Activated T-cell treated with anti-CD3 and anti-CD28 coated beads, Interleukin-2, amount 50 U/mL, for 72 hours (primary cell): ENCODE measurements around the gene RALGPS2. TPM values are rescaled to one million over a fixed set of nuclear protein-coding genes. Genes with fewer than 3 reads are reported as not detected.
"Not testable (repeated sequence)": the region's sequence is repeated elsewhere in the genome, so short reads cannot be mapped to it uniquely, and the experiment has no call there.

Source experiments
- ATAC-seq, 2 donors: fragments of 150-1000 bp; cut with Tn5 transposase; replicated peaks in 1 of 2; 2 replicates each; pipeline ENCODE4 v1.10.0; 2021; ENCODE audit warnings: moderate library complexity in 2 of 2, mild to moderate bottlenecking in 1 of 2
- DNase-seq, 2 donors: peaks; one replicate each; pipeline ENCODE4 v3.0.0; 2021 to 2022; ENCODE audit warnings: mixed read lengths in 1 of 2
- H3K27ac Mint-ChIP-seq: one replicate; pipeline ENCODE4 v1.8.0; 2022; ENCODE audit warnings: mild to moderate bottlenecking, moderate library complexity, mixed read lengths
- H3K27me3 Mint-ChIP-seq: one replicate; pipeline ENCODE4 v1.8.0; 2022; ENCODE audit warnings: low read depth, mixed read lengths
- H3K36me3 Mint-ChIP-seq, 2 donors: one replicate each; pipeline ENCODE4 v1.8.0; 2022; ENCODE audit warnings: mixed read lengths in 2 of 2, mild to moderate bottlenecking in 1 of 2; ENCODE audit not compliant: insufficient read depth in 2 of 2
- H3K4me1 Mint-ChIP-seq: one replicate; pipeline ENCODE4 v1.8.0; 2022; ENCODE audit warnings: low read depth, mixed read lengths
- H3K4me3 Mint-ChIP-seq, 2 donors: one replicate each; pipeline ENCODE4 v1.8.0; 2022; ENCODE audit warnings: mild to moderate bottlenecking in 2 of 2, mixed read lengths in 2 of 2, moderate library complexity in 2 of 2
- H3K9me3 Mint-ChIP-seq, 2 donors: one replicate each; pipeline ENCODE4 v1.8.0; 2022; ENCODE audit warnings: mixed read lengths in 2 of 2
- total RNA-seq, 2 donors: library from RNA; stranded (reverse); gene quantifications; one replicate each; pipeline ENCODE4 v1.2.3, GENCODE V29; 2022

RALGPS2 gene
- total RNA-seq, 2 donors from 2014 or later, result 7.8 to 16.5 TPM

- Mint-ChIP-seq H3K4me1 (no peaks in the 10 kb centered on the region), H3K36me3 (no peaks in the 10 kb centered on the region), H3K27me3 (no peaks in the 10 kb centered on the region), H3K27ac (no peak overlapping the region), H3K9me3 (no peaks in the 10 kb centered on the region), H3K4me3 (no peak overlapping the region)
- ATAC-seq, result no peak
- no peak for DNase-seq
These were observed 83.5 kb downstream of the RALGPS2 start for GRCh38 chr1:178808529-178808928.

- no peak overlapping the region for H3K4me3 Mint-ChIP-seq
- no peaks in the 10 kb centered on the region for H3K9me3 Mint-ChIP-seq
- DNase-seq (no peak), ATAC-seq (no peak)
- H3K27me3 Mint-ChIP-seq, result no peaks in the 10 kb centered on the region
- no peak overlapping the region for H3K27ac Mint-ChIP-seq
- no peaks in the 10 kb centered on the region for H3K4me1 Mint-ChIP-seq
- no peaks in the 10 kb centered on the region for H3K36me3 Mint-ChIP-seq
These were observed 85.5 kb downstream of the RALGPS2 start for GRCh38 chr1:178810585-178810984.

- Mint-ChIP-seq H3K36me3 (peaks cover 0 to 2% of the 10 kb centered on the region in 2 donors), H3K27me3 (no peaks in the 10 kb centered on the region), H3K4me3 (no peak overlapping the region), H3K4me1 (peaks cover 8% of the 10 kb centered on the region), H3K9me3 (no peaks in the 10 kb centered on the region), H3K27ac (no peak overlapping the region)
- DNase-seq (no peak), ATAC-seq (no peak)
These were observed 93.4 kb downstream of the RALGPS2 start for GRCh38 chr1:178818416-178818815.

- Mint-ChIP-seq H3K27me3 (no peaks in the 10 kb centered on the region), H3K4me1 (peaks cover 8% of the 10 kb centered on the region), H3K36me3 (peaks cover 0 to 2% of the 10 kb centered on the region in 2 donors), H3K4me3 (no peak overlapping the region), H3K9me3 (no peaks in the 10 kb centered on the region), H3K27ac (no peak overlapping the region)
- ATAC-seq (no peak), DNase-seq (no peak)
These were observed 94.1 kb downstream of the RALGPS2 start for GRCh38 chr1:178819123-178819522.

- Mint-ChIP-seq H3K9me3 (no peaks in the 10 kb centered on the region), H3K4me1 (peaks cover 18% of the 10 kb centered on the region), H3K27me3 (no peaks in the 10 kb centered on the region), H3K27ac (peak overlapping the region; percentile 44), H3K36me3 (no peaks in the 10 kb centered on the region), H3K4me3 (peak overlapping the region in 1 of 2 donors; percentile 14)
- peak; percentile 49 to 61 for ATAC-seq
- DNase-seq, result peak in 1 of 2 donors; percentile 2
These were observed 96.3 kb downstream of the RALGPS2 start for GRCh38 chr1:178821134-178821866.

- no peak overlapping the region for H3K27ac Mint-ChIP-seq
- ATAC-seq, result peak; percentile 19 to 24
- no peak for DNase-seq
- no peaks in the 10 kb centered on the region for H3K27me3 Mint-ChIP-seq
- H3K4me3 Mint-ChIP-seq, result no peak overlapping the region
- H3K4me1 Mint-ChIP-seq, result peaks cover 18% of the 10 kb centered on the region
- no peaks in the 10 kb centered on the region for H3K36me3 Mint-ChIP-seq
- H3K9me3 Mint-ChIP-seq, result no peaks in the 10 kb centered on the region
These were observed 100.1 kb downstream of the RALGPS2 start for GRCh38 chr1:178825167-178825566.

- peaks cover 0 to 2% of the 10 kb centered on the region in 2 donors for H3K36me3 Mint-ChIP-seq
- no peaks in the 10 kb centered on the region for H3K27me3 Mint-ChIP-seq
- no peak overlapping the region for H3K27ac Mint-ChIP-seq
- H3K9me3 Mint-ChIP-seq, result peaks cover 0 to 5% of the 10 kb centered on the region in 2 donors
- DNase-seq (no peak), ATAC-seq (no peak)
- no peaks in the 10 kb centered on the region for H3K4me1 Mint-ChIP-seq
- no peak overlapping the region for H3K4me3 Mint-ChIP-seq
These were observed 119.4 kb downstream of the RALGPS2 start for GRCh38 chr1:178844436-178844835.

- H3K36me3 Mint-ChIP-seq, result no peaks in the 10 kb centered on the region
- H3K27me3 Mint-ChIP-seq, result no peaks in the 10 kb centered on the region
- H3K4me3 Mint-ChIP-seq, result no peak overlapping the region
- H3K9me3 Mint-ChIP-seq, result no peaks in the 10 kb centered on the region
- ATAC-seq (no peak), DNase-seq (no peak)
- no peaks in the 10 kb centered on the region for H3K4me1 Mint-ChIP-seq
- no peak overlapping the region for H3K27ac Mint-ChIP-seq
These were observed 121.3 kb downstream of the RALGPS2 start for GRCh38 chr1:178846306-178846705.

GRCh38 chr1:178847396-178847849 is 122.4 kb downstream of the RALGPS2 start:
- Mint-ChIP-seq H3K4me1 (no peaks in the 10 kb centered on the region), H3K9me3 (no peaks in the 10 kb centered on the region), H3K36me3 (no peaks in the 10 kb centered on the region), H3K27me3 (no peaks in the 10 kb centered on the region), H3K27ac (no peak overlapping the region), H3K4me3 (no peak overlapping the region)
- DNase-seq (no peak), ATAC-seq (no peak)

- not testable (repeated sequence) for H3K9me3 Mint-ChIP-seq, H3K4me1 Mint-ChIP-seq, H3K27me3 Mint-ChIP-seq, ATAC-seq, DNase-seq, H3K27ac Mint-ChIP-seq, H3K36me3 Mint-ChIP-seq, H3K4me3 Mint-ChIP-seq
These were observed 122.9 kb downstream of the RALGPS2 start for GRCh38 chr1:178847919-178848318.

GRCh38 chr1:178849918-178850317 is 124.9 kb downstream of the RALGPS2 start:
- no peaks in the 10 kb centered on the region for H3K36me3 Mint-ChIP-seq
- no peaks in the 10 kb centered on the region for H3K4me1 Mint-ChIP-seq
- no peak for ATAC-seq
- DNase-seq, result no peak
- no peak overlapping the region for H3K4me3 Mint-ChIP-seq
- no peak overlapping the region for H3K27ac Mint-ChIP-seq
- no peaks in the 10 kb centered on the region for H3K27me3 Mint-ChIP-seq
- no peaks in the 10 kb centered on the region for H3K9me3 Mint-ChIP-seq

GRCh38 chr1:178857126-178857525 is 132.1 kb downstream of the RALGPS2 start:
- no peaks in the 10 kb centered on the region for H3K9me3 Mint-ChIP-seq
- H3K4me3 Mint-ChIP-seq, result no peak overlapping the region
- H3K36me3 Mint-ChIP-seq, result no peaks in the 10 kb centered on the region

GRCh38 chr1:178862416-178862815 is 137.4 kb downstream of the RALGPS2 start:
- no peak overlapping the region for H3K4me3 Mint-ChIP-seq
- no peak for DNase-seq
- no peaks in the 10 kb centered on the region for H3K9me3 Mint-ChIP-seq
- no peaks in the 10 kb centered on the region for H3K36me3 Mint-ChIP-seq
- peaks cover 10% of the 10 kb centered on the region for H3K4me1 Mint-ChIP-seq
- H3K27ac Mint-ChIP-seq, result no peak overlapping the region
- no peak for ATAC-seq
- H3K27me3 Mint-ChIP-seq, result no peaks in the 10 kb centered on the region

More at GRCh38 chr1:178857126-178857525, 132.1 kb downstream of the RALGPS2 start:
- Mint-ChIP-seq H3K4me1 (no peaks in the 10 kb centered on the region), H3K27ac (no peak overlapping the region), H3K27me3 (no peaks in the 10 kb centered on the region)
- no peak for ATAC-seq
- no peak for DNase-seq

- Mint-ChIP-seq H3K27me3 (no peaks in the 10 kb centered on the region), H3K4me3 (no peak overlapping the region), H3K27ac (no peak overlapping the region), H3K9me3 (no peaks in the 10 kb centered on the region), H3K36me3 (no peaks in the 10 kb centered on the region), H3K4me1 (peaks cover 10% of the 10 kb centered on the region)
- ATAC-seq (no peak), DNase-seq (no peak)
These were observed 137.8 kb downstream of the RALGPS2 start for GRCh38 chr1:178862864-178863263.
